GM21447 (cell line): ENCODE results near the gene FMN1.

ENCODE experiments used
- ATAC-seq: cut with Tn5 transposase; IDR thresholded peaks from one replicate; pipeline ENCODE4 v1.9.1; 2021; ENCODE audit not compliant: unreplicated experiment

The FMN1 gene

DNA sequence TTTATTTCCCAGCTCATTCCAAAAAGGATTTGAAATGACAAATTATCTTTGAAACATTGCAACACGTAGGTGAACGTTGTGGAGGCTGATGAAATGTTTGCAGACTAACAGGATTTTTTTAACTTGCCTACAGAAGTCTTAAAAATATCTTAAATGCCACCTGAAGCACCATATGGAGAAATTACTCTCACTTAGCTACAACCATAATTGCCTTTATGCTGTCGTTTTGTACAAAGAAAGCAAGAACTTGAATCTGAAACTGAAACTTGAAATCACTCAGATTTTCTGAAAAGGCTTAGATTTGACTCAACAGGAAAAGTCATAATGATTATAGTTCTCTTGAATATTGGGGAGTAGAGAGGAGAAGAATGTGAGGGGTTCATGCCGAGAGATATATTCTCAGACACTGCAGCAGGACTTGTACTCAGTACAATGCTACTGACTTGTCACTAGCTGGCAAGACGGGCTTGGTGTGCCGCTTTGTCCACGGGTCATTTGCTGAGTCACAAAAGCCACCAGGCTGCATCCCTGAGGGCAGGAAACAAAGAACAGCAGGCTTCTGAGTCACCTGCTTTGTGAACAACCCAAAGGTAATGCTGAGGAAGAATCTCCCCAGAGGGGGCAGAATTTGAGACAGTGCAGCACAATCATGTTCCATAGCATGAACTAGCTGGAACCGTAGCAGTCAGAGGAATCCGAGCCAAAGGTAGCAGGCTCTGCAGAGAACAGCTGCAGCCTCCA lies 7.1 kb upstream of the FMN1 start:
- peak; percentile 89 for ATAC-seq

DNA sequence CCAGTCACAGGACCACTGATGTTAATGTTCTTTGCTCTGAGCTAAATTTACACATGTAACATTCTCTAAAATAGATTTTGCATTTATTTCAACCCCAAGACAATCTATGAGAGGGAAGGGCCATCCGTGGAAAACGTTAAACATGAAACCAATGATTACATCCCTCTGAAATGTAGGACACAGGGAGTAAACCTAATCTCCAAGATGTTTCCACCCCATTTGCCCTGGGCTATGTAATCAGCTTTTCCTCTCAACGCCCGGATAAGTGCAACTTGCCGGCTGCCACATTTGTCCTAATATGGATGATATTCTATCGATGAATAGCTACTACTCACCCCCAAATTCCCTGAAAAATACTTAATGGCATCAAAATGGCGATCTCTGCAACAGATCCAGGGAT lies 6.4 kb upstream of the FMN1 start:
- no peak for ATAC-seq

DNA sequence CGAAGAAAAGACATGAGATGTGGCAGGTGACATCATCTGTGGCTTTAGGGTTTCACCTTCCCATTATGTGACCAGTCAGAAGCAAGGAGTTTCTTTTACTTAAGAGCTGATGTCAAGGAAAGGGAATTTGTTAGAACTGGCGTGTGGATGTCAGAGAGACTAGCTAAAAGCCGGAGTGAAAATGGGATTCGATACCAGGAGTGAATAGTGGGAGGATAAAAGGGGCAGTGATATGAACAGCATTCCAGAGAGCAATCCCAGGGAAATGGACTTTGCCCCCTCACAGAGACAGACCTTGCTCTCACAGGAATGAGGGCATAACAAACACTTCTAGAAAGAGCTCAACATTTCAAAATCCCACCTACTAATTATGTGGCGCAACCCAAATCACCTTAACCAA lies 5.9 kb upstream of the FMN1 start:
- no peak for ATAC-seq

DNA sequence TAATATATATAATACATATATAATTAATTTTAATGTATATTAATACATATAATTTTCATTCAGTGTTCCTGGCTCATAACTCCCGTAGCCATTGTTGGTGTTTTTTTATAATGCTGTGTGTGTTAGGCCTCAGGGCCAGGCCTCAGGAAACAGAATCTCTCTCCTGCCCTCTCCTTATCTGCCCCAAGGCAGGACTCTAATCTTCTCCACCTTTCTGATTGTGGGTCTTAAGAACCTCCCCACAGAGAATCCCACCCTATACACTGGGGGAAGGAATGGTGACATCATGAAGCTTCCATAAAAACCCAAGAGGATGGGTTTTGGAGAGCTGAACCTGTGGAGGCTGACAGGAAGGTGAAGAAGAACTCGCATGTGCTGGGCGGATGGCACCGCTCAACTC lies 4.0 kb upstream of the FMN1 start:
- ATAC-seq, result no peak

DNA sequence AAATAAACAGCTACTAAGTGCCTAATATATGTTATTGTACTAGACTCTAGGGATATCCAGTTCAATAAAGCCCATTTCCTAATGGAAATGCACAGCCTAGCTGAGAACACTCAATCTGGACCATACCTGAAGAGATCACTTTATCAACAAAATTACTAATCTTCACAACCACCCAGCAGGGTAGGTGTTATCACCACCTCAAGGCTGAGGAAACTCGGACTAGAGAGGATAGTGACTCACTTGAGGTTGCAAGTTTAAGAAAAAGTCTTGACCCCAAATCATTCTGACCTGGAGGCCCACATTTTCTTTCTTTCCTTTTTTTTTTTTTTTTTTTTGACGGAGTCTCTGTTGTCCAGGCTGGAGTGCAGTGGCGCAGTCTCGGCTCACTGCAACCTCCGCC lies 3.1 kb upstream of the FMN1 start:
- no peak for ATAC-seq

DNA sequence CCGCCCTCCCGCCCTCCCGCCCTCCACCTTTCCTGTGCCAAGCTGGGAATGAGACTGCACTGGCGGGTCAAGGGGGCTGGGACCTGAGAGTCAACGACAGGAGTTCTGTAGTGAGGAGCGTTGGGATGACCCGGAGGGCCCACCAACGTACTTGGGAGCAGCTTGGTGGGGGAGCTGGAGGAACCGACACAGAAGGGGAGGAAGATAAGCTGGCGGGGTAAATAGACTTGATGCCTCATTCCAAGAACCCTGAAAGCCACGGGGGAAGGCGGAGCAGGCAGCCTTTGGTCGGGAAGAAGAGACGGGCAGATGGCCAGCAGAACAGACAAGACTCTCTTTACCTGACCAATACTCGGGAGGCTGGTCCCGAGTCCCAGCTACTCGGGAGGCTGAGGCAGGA lies 277 bp downstream of the FMN1 start:
- no peak for ATAC-seq

DNA sequence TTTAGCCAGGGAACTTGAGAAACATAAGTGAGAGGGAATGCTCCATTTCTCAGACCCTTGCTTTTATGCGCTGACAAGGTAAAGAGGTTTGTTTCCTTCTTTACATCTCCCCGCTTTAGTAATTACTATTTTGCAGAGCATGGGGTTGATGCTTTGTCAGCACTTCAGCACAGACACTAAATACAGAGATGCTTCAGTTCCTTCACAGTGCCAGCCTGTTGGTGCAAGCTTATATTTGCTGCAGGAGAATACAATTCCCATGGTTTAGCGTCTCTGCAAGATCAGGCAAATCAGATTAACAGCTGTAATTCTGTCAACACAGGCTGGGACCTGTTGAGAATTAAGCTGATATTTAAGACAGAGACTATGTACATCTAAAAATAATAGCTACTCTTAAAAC lies 2.9 kb downstream of the FMN1 start:
- no peak for ATAC-seq

DNA sequence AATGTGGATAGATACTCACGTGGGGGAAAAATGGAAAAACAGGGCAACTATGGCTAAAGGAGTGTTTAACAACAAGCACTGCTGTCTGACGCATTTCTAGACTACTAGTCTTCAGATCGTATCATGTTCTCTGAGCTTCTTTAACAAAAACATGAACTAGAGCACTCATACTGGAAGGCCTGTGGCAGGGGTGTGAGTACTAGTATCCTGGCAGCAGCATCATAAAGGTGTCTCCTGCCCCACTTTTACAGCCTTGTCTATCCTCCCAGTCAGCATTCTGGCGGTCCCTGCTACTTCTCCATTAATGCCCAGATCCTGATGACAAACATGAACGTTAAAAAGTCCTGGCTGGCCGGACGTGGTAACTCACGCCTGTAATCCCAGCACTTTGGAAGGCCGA lies 4.0 kb downstream of the FMN1 start:
- no peak for ATAC-seq

DNA sequence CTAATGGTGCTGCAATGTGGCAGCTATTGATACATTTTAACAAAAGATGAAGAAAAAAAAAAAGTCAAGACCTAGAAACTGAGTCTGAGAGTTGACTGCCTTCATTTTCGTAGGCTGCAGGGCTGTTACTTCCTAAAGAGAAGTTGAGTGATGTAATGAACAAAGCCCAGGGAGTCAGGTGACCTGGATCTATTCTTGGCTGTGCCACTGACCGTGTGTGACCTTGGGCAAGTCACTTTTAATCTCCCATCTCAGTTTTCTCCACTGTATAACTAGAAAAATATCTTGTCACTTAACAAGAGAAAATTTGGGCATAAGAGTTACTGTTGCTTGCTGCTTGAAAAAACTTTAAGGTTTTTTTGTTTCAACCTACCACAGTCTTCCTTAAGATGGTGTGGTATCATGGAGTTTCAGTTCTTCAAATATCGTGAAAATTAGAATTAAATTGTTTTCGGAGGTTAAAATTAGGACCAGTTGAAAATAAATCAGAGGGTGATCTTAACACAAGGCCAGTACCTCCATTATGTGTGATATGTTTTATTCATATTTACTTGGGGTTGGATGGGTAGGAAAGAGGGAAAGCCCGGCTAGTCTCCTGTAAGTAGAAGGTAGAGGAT lies 5.8 kb downstream of the FMN1 start:
- no peak for ATAC-seq

DNA sequence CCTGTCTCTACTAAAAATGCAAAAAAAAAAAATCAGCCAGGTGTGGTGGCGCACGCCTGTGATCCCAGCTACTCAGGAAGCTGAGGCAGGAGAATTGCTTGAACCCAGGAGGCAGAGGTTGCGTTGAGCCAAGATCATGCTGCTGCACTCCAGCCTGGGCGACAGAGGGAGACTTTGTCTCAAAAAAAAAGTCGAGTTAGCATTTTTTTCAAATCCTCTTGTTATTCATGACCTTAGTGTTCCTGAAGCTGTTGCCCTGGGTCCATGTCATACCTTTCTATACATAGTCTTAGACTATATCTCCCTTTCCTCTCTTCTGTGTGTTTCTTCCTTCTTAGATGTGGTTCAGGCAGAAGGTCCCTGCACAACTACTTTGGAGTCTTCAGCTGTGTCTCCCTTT lies 6.4 kb downstream of the FMN1 start:
- ATAC-seq, result no peak

DNA sequence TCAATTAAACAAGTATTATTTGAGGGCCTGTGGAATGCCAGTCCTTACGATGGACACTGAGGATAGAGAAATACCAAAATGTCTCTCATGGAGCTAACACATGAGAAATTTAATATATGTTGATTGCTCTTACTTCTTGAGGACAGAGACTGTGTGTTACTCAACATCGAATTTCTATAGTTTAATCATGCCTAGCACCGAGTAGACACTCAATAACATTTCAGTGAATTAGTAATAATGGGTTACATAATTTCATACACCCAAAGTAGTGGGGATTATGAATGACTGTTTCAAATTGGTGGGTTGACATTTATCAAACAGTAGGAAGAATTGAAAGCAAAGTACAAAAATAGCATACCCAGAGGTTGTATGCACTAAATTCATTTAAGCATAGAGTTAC lies 11.2 kb downstream of the FMN1 start:
- no peak for ATAC-seq

DNA sequence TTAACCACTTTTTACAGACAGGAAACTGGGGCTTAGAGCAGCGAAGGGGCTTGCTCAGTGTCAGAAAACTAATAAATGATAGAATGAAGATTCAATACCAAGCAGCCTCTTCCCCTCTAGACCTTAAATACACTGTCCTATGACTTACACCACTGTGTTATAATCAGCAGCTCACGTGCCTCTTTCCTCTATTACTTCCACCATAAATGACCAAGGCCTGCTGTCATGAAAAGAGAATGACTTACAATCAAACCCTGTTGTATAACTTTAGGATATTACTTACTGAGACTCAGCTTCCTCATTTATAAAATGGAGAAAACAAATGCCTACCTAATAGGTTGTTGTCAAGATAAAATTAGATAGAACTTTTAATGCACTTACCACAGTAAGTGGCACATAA lies 11.6 kb downstream of the FMN1 start:
- no peak for ATAC-seq

DNA sequence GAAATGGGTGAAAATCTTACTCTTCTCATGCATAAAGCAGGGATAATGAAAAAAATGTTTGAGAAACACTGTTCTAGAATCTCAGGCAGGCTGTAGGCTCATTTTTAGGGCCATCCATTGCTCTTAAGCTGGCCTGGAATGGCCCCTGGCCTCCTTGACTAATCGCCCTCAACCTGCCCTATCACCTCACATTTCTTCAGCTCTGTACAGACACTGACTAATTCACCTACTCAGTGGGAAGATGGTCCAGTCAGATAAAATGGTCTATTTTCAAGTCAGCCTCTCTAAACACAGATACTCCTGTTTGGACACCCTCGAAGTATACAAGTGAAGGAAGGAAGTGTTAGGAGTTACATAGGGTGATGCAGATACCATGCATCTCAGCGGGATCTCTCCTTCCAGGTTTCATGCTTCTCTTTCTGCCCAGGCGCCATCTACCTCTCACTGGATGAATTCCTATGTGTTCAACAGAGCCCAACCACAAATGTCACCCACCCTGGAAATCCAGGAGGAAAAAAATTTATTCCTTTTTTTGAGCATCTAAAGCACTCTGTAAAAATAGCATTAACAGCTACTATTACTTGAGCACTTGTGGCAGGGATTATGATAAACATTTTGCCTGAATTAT lies 12.1 kb downstream of the FMN1 start:
- ATAC-seq, result no peak

DNA sequence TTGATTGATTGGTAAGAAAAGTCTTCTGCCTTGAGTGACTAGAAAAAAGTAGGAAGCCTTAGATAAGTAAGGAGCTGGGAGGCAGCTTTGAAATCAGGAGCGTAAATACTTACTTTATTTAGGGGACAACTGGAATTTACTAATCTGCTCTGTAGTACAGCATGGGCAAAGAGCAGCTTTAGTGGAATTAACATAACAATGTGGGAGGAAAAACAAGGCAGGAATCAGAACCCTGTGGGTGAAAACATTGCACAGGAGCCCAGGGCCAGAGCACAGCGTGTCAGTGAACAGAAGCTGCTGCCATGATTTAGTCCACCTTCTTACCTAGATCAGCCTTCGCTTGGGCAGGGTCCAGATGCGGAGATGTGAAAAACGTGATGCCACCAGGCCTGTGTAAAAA lies 14.6 kb downstream of the FMN1 start:
- ATAC-seq, result no peak

DNA sequence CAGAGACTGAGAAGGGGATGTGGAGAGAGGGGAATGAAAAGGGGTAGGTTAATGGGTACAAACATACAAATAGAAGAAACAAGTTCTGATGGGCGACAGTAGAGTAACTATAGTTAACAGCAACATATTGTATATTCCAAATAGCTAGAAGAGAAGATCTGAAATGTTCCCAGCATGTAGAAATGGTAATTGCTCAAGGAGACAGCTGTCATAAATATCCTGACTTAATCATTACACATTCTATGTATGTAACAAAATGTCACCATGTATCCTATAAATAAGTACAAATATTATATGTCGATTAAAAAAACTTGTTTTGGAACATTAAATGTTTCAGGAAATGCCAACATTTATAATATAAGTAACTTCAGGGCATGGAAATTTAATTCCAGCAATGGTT lies 23.3 kb downstream of the FMN1 start:
- no peak for ATAC-seq

DNA sequence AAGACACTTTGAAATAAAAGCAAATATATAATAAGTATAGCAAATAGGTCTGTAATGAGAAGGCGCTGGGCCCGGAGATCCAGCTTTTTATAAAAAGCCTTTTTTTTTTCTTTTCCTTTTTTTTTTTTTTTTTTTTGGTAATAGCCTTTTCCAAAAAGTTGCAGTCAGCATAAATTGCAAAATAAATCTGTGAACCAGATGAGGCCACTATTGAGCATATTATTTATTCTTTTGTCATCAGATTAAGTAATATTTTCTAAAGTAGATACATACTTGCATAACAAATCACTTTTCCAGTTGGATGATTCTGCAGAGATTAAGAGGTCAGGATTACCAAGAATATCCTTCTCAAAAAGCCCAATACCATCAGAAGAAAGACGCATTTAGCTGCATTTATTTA lies 24.9 kb downstream of the FMN1 start:
- ATAC-seq, result no peak

DNA sequence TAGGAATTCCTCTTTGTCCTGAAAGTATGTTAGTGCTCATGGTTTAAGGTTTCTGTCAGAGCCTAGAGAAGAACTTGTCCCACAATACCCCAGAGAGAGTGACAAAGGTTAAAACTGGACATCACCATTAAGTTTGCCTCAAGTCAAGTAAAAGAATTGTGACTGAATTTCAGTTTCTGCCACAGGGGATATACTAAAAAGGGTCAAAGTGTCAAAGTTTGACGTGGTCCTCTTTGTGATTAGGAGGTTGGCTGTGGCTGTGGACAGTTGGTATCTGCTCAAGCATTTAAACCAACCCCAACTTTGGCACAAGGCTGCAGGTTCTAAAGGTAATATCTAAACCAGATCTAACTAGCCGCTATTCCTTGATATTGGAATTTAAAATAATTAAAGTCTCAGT lies 26.1 kb downstream of the FMN1 start:
- no peak for ATAC-seq

DNA sequence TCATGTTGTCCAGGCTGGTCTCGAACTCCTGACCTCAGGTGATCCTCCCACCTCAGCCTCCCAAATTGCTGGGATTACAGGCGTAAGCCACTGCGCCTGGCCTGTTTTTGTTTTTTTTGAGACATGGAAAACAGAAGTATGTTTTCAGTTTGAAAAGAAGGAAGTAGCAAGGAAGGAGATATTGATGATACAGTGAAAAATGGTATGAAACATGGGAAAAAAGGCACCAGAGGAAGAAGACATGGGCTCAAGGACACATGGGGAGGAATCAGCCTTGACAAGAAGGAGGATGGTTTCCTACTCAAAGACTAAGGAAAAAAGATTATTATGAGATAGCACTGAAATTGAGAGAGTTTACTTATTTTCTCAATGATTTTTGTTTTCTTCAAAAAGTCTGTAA lies 30.7 kb downstream of the FMN1 start:
- ATAC-seq, result no peak

DNA sequence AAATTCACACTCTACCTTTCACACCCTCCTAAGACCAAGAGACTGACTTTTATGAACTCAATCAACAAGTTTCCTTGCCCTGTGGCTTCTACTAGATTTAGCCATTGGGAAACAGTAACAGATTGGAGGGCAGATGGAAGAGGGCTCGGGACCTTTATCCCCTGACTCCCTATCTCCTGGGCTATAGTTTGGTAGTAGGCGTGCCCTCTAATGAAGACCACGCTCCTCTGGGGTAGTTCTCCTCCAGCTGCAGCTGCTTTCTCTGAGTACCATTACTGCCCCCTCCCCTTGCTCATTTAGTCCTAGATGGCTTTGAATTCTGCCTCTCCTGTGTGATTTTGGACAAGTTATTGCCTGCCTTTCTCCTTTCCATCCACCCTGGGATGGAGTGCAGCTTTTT lies 33.3 kb downstream of the FMN1 start:
- ATAC-seq, result no peak

DNA sequence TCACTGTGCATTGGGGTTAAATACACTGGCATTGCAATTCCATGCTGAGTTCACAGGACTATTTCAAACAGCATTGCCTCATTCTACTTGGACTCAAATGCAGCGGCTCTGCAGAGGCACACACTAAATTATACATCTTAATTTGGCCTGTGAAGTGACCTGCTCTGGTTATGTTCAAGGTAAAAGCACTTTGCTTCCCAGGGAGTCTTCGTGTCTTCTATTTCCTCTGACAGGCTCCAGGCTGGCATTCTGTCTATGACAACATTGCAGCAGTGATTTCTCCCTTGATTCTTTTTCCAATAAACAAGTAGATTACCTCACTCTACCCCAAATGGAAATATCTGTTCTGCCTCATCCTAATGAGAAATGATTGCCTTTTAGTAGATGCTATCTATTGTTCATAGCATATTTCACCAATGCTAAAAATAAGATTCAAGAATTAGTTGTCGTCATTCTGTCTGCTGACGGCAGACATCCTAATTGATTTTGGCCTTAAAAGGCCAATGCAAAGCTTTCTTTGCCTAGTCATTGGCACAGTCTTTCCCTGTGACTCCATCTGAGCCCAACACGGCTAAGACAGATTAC lies 33.8 kb downstream of the FMN1 start:
- no peak for ATAC-seq

DNA sequence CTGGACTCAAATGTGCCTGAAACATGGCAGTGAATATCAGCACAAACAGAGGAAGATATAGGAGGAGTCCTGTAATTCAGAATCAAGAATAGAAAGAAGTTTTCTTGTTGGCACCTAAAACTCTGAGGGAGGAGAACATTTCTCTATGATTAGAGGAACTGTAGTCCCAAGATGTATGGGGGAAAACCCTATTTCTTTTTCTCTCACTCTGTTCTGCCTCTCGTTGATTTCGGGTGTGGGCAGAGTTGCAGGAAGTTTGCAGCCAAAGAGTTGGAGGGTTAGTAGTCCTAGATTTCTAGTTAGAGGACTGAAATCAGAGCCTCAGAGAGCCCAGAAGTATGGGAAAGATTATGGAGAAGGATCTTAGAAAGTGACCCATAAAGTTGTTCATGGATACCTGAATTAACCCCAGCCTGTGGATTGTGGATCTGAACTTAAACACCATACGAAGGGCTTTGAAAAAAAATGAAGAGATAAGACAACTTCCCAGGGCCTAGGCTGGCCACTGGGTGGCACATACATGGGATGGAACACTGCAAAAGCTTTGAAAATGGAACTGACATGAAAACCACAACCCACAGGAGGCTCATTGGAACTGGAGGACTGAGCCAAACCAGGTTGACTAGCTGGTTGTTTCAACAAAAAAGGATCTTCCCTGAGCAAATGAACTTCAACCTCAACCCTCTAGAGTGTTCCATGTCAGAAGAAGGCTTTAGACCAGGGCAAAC lies 34.6 kb downstream of the FMN1 start:
- ATAC-seq, result no peak

DNA sequence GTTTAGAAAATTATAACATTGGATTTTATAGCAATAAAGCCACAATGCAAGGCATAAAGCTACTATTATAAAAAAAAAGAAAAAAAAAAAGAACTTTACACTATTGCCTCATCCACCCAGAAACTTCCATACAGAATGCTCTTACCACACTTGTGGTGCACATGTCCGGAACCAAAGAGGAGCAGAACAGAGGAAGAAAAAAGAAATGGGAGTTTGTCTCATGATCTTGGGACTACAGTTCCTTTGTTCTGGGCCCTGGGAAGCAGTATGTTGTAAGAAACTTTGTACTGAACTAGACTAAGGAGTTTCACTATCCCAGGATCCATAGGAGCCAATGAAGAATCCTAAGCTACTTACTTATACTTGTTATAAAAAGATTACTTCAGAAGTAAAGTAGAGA lies 36.1 kb downstream of the FMN1 start:
- ATAC-seq, result no peak
